Measurements from ENCODE around the gene EPS8L2. TPM values are rescaled to one million over a fixed set of nuclear protein-coding genes. Genes with fewer than 3 reads are reported as not detected.

EPS8L2 gene
- polyA plus RNA-seq, 3 donors, result 0.55 TPM; not detected in 2

DNA sequence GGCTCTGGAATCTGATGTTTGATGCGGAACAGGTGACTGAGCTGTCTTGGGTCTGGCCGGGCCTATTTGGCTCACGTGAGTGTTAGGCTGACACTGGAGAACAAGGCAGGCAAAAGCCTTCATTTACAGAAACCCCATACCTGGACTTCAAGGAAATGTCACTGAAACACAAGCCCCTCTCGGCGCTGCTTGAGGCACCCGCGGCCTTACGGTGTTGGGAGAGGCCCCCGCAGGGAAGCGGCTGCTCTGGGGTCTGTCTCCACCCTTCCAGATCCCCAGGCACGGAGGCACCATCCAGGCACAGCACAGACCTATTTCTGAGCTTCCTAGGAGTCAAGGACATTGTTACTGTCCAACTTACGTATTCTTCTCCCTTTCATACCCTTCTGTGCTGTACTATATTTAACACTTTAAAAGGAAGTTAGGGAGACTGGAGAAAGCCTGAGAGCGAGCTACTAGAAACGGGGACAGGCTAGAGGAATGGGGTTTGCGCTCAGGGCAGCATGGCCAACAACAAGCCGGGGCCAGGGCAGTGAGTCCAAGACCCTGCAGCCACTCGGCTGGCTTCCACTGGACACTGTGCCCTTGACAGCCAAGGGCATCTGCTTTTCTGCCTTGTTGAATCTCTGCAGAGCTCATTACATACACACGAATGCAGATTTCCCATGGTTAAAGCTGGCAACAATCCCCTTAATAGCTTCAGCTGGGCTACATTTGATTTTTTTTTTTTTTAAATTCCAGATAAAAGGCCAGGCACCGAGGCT lies 45.2 kb upstream of the EPS8L2 start:
- no peak overlapping the region for H3K4me3 ChIP-seq (replicated peaks in 1 of 3; ENCODE audit: low read depth in 2 of 3, low read length in 3 of 3)
- H3K27ac ChIP-seq (ENCODE audit: low read depth in 1 of 2, low read length in 2 of 2), result no peak overlapping the region
- intact Hi-C loops (cut with micrococcal nuclease), result loop anchor here in 1 of 2 donors (5.0 kb wide), 1 partner anchor 61 kb away; no protein-coding TSS in a partner anchor
- H3K4me1 ChIP-seq (ENCODE audit: control insufficient read depth in 1 of 2, insufficient read depth in 2 of 2, low read length in 2 of 2), result no peaks in the 10 kb centered on the region
- no peak overlapping the region for H3K9ac ChIP-seq (ENCODE audit: insufficient read depth, low read length, poor library complexity, severe bottlenecking)
- H3K9me3 ChIP-seq (replicated peaks in 1 of 2; ENCODE audit: control insufficient read depth in 1 of 2, insufficient read depth in 1 of 2, low read length in 2 of 2), result no peaks in the 10 kb centered on the region
- Mint-ChIP-seq H3K27ac (no peak overlapping the region), H3K27me3 (ENCODE audit: low read depth in 3 of 3) (peaks cover 2 to 5% (median 3%) of the 10 kb centered on the region in 3 donors), H3K9me3 (peaks cover 0 to 2% (median 0%) of the 10 kb centered on the region in 7 donors), H3K4me1 (peaks cover 3% of the 10 kb centered on the region), H3K36me3 (peaks cover 44 to 86% of the 10 kb centered on the region in 2 donors), H3K4me3 (no peak overlapping the region)
- peaks cover 5% of the 10 kb centered on the region for H3K79me2 ChIP-seq (ENCODE audit: insufficient read depth, low read length)
- H4K20me1 ChIP-seq (ENCODE audit: insufficient read depth, low read length), result peaks cover 16% of the 10 kb centered on the region
- H3K4me2 ChIP-seq (replicated peaks; ENCODE audit: extremely low read depth, low read length, poor library complexity, severe bottlenecking), result no peak overlapping the region
- no peak for DNase-seq
- TF ChIP-seq, protein P1, sequence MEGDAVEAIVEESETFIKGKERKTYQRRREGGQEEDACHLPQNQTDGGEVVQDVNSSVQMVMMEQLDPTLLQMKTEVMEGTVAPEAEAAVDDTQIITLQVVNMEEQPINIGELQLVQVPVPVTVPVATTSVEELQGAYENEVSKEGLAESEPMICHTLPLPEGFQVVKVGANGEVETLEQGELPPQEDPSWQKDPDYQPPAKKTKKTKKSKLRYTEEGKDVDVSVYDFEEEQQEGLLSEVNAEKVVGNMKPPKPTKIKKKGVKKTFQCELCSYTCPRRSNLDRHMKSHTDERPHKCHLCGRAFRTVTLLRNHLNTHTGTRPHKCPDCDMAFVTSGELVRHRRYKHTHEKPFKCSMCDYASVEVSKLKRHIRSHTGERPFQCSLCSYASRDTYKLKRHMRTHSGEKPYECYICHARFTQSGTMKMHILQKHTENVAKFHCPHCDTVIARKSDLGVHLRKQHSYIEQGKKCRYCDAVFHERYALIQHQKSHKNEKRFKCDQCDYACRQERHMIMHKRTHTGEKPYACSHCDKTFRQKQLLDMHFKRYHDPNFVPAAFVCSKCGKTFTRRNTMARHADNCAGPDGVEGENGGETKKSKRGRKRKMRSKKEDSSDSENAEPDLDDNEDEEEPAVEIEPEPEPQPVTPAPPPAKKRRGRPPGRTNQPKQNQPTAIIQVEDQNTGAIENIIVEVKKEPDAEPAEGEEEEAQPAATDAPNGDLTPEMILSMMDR (IDR thresholded peaks at IDR 0.05), result no peak
- H3K36me3 ChIP-seq (replicated peaks in 1 of 2; ENCODE audit: control insufficient read depth in 1 of 2, insufficient read depth in 2 of 2, low read length in 2 of 2), result peaks cover 58 to 76% of the 10 kb centered on the region in 2 donors
- no peak overlapping the region for H2AFZ ChIP-seq (ENCODE audit: insufficient read depth, low read depth, low read length, poor library complexity, severe bottlenecking)
- H3K27me3 ChIP-seq (ENCODE audit: control insufficient read depth in 2 of 2, insufficient read depth in 2 of 2, low read length in 2 of 2), result no peaks in the 10 kb centered on the region
- 97% methylated on average over 17 of the region's 19 CpGs for WGBS (ENCODE audit: insufficient coverage)

DNA sequence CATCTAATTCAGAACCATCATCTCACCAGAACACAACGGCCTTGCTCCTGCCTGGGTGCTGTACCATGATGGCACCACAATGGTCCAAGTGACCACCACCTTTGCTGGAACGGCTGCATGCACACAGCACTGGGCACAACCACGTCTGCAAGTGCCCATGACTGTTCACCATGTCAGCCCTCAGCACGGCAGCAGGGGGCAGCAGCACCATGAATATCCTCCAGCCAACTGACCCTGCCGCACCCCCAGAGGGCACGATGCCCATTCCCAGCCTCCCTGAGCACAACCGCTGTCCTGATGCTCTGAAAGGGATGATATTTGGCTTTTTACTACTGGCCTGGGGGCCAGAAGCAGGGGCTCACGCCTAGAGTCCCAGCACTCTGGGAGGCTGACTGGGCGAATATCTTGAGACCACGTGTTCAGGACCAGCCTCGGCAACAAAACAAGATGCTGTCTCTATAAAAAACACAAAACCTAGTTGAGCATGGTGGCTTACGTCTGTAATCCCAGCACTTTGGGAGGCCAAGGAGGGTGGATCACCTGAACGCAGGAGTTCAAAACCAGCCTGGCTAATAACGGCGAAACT lies 43.2 kb upstream of the EPS8L2 start:
- H3K27ac Mint-ChIP-seq, result peak overlapping the region in 1 of 7 donors; percentile 30
- no peak overlapping the region for H3K4me3 ChIP-seq (replicated peaks in 1 of 3; ENCODE audit: low read depth in 2 of 3, low read length in 3 of 3)
- H3K27me3 Mint-ChIP-seq (ENCODE audit: low read depth in 3 of 3), result peaks cover 2 to 4% (median 3%) of the 10 kb centered on the region in 3 donors
- H3K79me2 ChIP-seq (ENCODE audit: insufficient read depth, low read length), result peaks cover 5% of the 10 kb centered on the region
- intact Hi-C loops (cut with micrococcal nuclease), result loop anchor here (1.0 to 5.0 kb wide), 3 partner anchors 60 to 102 kb away; no protein-coding TSS in a partner anchor
- DNase-seq, result peak; percentile 46 to 57 (median 48)
- H3K4me3 Mint-ChIP-seq, result no peak overlapping the region
- peaks cover 5% of the 10 kb centered on the region for H3K4me1 Mint-ChIP-seq
- H2AFZ ChIP-seq (ENCODE audit: insufficient read depth, low read depth, low read length, poor library complexity, severe bottlenecking), result no peak overlapping the region
- H4K20me1 ChIP-seq (ENCODE audit: insufficient read depth, low read length), result peaks cover 16% of the 10 kb centered on the region
- no peak overlapping the region for H3K27ac ChIP-seq (ENCODE audit: low read depth in 1 of 2, low read length in 2 of 2)
- peaks cover 56 to 72% of the 10 kb centered on the region in 2 donors for H3K36me3 ChIP-seq (replicated peaks in 1 of 2; ENCODE audit: control insufficient read depth in 1 of 2, insufficient read depth in 2 of 2, low read length in 2 of 2)
- WGBS (ENCODE audit: insufficient coverage), result 77% methylated on average over 13 of the region's 15 CpGs
- no peaks in the 10 kb centered on the region for H3K9me3 ChIP-seq (replicated peaks in 1 of 2; ENCODE audit: control insufficient read depth in 1 of 2, insufficient read depth in 1 of 2, low read length in 2 of 2)
- H3K4me1 ChIP-seq (ENCODE audit: control insufficient read depth in 1 of 2, insufficient read depth in 2 of 2, low read length in 2 of 2), result no peaks in the 10 kb centered on the region
- TF ChIP-seq, protein P1 (IDR thresholded peaks at IDR 0.05), result peak; percentile 85
- H3K9me3 Mint-ChIP-seq, result peaks cover 0 to 2% (median 0%) of the 10 kb centered on the region in 7 donors
- H3K36me3 Mint-ChIP-seq, result peaks cover 51 to 84% of the 10 kb centered on the region in 2 donors
- no peak overlapping the region for H3K4me2 ChIP-seq (replicated peaks; ENCODE audit: extremely low read depth, low read length, poor library complexity, severe bottlenecking)
- no peak overlapping the region for H3K9ac ChIP-seq (ENCODE audit: insufficient read depth, low read length, poor library complexity, severe bottlenecking)
- H3K27me3 ChIP-seq (ENCODE audit: control insufficient read depth in 2 of 2, insufficient read depth in 2 of 2, low read length in 2 of 2), result no peaks in the 10 kb centered on the region
